ENCODE data around the gene FGFR1OP2. TPM values are rescaled to one million over a fixed set of nuclear protein-coding genes. Genes with fewer than 3 reads are reported as not detected.

FGFR1OP2 gene
- total RNA-seq, 2 donors from 2014 or later, result 51.3 to 77.4 TPM

Other genes starting within 250 kb of the FGFR1OP2 start
- 10 to 100 TPM; 37.1 to 48.2 TPM for gene ITPR2, start 105.3 kb upstream of the FGFR1OP2 start, total RNA-seq
- 100 to 1,000 TPM in 1 of 2 donors, 10 to 100 TPM in 1; 64.1 to 101 TPM for gene INTS13, start 489 bp upstream of the FGFR1OP2 start, total RNA-seq
- gene TM7SF3, start 75.9 kb downstream of the FGFR1OP2 start, total RNA-seq, result 10 to 100 TPM; 30.7 to 42.7 TPM
- gene MED21, start 84.1 kb downstream of the FGFR1OP2 start, total RNA-seq, result 10 to 100 TPM; 32.6 to 36.0 TPM
- not detected for gene C12orf71, start 144.1 kb downstream of the FGFR1OP2 start, total RNA-seq

All from activated T-helper 17 cell treated with anti-CD3 and anti-CD28 coated beads, Interleukin-2, amount 50 U/mL, for 72 hours (primary cell).